DND-41 (cell line): Measurements from ENCODE around the gene SHROOM3.

Source experiments
- CTCF ChIP-seq: IDR thresholded peaks from 2 replicates; pipeline ENCODE4 v1.5.1; 2012; ENCODE audit warnings: borderline replicate concordance, low read length, moderate library complexity, mild to moderate bottlenecking; ENCODE audit not compliant: poor library complexity, severe bottlenecking; ENCODE audit errors: extremely low read depth
- EZH2 ChIP-seq: IDR thresholded peaks from 3 replicates; pipeline ENCODE4 v1.6.1; 2012; ENCODE audit warnings: borderline replicate concordance, low read depth, mild to moderate bottlenecking, moderate library complexity, low read length, inconsistent platforms; ENCODE audit not compliant: severe bottlenecking

GRCh38 chr4:76813070-76813469 lies 378.0 kb downstream of the SHROOM3 start:
- TF ChIP-seq EZH2 (no peak), CTCF (no peak)
